Kasumi-1 (cell line): Measurements from ENCODE around the gene ARRDC3.
"Not testable (repeated sequence)": the region's sequence is repeated elsewhere in the genome, so short reads cannot be mapped to it uniquely, and the experiment has no call there.

ENCODE experiments used
- DNase-seq, 2 experiments: peaks; one replicate each; lab custom pipeline; 2025; lab: John Stamatoyannopoulos, UW

Gene ARRDC3

DNA sequence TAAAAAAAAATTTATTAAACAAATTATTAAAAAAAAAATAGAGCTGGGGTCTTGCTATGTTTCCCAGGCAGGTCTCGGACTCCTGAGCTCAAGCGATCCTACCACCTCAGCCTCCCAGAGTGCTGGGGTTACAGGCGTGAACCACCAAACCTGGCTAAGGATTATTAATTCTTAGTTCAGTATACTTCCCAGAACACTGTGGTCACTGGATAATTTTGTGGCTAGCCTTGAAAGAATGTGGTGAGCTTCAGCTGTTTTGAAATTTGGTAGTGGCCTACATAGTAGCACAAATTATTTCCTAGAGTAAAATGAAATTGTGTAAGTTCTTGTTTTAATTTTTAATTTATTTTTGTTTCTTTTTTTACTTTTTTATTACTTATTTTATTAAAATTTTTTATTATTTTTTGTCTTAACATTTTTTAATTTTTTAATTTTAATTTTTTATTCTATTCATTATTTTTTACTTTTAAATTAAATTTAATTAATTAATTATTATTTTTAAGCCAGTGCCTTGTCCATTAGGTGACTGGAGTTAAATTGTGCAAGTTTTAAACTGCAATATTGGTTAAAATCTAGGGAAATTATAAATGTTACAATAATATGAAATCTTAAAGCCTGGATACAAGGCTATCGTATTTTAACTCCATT is 23.0 kb downstream of the ARRDC3 start:
- no peak for DNase-seq

DNA sequence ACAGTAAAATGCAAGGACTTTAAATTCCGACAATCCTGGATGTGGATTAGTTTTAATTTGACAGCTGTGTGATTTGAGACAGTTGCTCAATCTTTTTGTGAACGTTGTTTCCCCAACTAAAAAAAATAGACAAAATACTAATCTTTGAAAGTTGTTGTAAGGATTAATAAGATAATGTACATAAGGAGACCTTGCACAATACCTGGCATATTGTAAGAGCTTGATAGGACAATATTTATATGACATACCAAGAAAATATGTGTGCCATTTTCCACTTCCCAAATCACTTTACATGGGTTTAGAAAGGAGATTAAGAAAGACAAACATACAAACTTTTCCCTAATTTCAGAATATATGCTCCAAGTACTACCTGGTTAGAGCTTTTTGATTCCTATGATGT is 25.3 kb downstream of the ARRDC3 start:
- DNase-seq, result no peak

DNA sequence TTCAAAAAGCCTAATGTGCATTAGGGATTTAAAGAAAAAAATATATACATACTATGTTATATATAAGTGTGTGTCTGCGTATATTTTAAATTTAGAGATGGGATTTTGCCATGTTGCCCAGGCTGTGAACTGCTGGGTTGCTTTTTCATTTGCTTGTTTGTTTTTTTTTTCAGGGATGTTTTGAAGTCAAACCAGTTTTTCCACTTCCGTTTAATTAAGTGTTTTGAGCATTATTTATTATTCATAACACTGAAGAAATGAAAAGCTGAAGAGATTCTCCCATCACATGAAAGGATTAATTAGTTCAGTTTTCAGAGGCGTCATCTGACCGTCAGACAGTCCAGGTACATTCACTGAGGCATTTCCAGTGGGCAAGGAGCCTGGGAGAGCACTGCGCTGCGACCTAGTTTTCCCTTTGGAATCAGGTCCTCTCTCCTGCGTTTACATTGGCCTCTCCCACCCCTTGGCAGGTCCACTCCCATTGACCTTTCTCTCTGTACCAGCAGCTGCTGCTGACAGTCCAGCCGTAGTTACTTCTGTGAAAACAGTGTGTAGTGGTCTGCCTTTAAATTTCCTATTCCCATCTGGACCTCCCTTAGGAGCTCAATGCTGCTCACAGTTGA is 26.0 kb downstream of the ARRDC3 start:
- DNase-seq, result no peak

- DNase-seq, result peak; percentile 33 to 37
These were observed 28.2 kb downstream of the ARRDC3 start for GRCh38 chr5:91354867-91355266.

DNA sequence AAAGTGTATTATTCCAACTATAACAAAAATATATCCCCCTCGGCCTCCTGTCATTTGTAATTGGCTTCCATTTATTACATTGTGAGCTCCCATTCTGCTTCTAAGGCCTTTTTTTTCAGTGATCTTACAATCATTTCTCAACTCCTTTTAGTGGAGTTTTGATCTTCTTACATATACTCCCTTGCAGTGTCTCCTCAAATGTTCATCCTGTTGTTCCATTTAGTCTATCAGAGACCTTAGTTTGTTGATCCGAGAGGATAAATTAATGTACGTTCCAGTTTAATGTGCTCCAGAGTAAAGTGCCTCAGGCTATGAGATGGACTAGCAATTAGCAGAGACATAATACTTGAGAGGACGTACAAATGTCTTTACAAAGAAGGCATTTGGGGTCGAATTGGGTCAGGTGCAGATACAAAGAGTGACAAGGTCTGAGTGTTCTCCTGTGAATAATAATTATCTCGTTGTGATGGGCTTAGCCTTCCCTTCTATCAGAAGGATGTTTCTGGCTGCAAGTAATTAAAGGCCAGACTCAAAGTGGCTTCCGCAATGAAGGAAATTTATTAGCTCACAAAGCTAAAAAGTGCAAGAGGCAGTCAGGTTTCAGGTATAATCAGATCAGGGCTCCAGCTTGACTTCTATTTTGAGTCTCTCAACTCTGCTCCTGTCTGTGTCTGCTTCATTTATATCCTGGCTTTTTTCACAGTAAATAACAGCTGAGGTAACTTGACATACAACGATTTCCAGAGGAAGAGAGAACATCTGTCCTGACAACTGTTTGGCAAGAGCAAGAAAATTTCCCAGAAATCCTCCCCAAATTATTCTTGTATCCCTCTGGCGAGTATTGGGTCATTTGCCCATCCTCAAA is 30.1 kb downstream of the ARRDC3 start:
- no peak for DNase-seq

DNA sequence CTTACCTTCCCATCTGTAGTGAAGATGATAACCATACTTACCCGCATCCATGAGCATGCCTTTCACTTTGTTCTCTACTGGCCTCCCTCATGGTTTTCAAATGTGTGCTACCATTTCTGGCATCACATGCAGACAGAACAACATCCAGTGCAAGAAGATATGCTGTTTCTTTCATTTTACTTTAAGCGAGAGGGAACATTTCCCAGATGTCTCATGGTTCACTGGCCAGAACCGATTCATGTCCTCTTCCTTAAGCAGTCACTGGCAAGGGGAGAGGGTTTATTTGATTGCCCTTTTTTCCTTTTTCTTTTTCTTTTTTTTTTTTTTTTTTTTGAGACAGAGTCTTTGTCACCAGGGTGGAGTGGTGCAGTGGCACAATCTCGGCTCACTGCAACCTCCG is 37.7 kb downstream of the ARRDC3 start:
- no peak for DNase-seq

GRCh38 chr5:91344661-91345200 is 38.4 kb downstream of the ARRDC3 start:
- DNase-seq, result not testable (repeated sequence)

DNA sequence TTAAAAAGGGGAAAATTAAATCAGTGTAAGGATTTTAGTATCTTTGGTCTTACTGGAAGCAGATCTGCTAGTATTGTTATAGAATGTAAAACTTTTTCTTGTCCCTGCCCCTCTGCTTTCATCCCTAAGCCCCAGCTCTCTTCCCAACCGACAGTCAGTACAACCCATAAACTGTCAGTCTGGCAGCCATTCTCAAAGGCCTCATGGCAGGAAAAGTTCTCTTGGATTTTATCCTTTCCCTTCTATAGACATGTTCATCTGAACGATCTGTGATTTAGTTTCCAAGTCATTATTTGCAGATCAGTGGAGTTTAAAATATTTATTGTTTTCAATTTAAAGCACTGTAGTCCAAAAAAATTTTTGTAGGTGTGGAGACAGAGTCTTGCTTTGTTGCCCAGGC is 39.2 kb downstream of the ARRDC3 start:
- DNase-seq, result no peak

- DNase-seq, result not testable (repeated sequence)
These were observed 40.2 kb downstream of the ARRDC3 start for GRCh38 chr5:91342931-91343330.

GRCh38 chr5:91341154-91341553 is 42.0 kb downstream of the ARRDC3 start:
- no peak for DNase-seq

DNA sequence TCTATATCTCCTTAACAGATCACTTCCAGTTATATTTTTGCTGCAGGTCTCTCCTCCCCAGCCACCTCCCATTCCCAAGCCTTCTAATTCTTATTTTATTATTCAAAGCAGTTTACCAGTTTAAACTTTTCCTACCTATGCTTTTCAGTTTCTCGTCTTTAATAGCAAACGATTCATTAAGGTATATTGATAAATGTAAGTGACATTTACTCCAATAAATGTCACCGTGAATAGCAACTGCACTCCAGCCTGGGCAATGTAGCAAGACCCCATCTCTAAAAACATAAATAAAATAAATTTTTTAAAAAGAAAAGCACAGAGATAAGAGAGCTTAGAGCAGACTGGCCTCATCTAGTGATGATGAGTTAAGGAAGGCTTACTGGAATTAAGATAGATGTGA is 42.6 kb downstream of the ARRDC3 start:
- DNase-seq, result no peak

DNA sequence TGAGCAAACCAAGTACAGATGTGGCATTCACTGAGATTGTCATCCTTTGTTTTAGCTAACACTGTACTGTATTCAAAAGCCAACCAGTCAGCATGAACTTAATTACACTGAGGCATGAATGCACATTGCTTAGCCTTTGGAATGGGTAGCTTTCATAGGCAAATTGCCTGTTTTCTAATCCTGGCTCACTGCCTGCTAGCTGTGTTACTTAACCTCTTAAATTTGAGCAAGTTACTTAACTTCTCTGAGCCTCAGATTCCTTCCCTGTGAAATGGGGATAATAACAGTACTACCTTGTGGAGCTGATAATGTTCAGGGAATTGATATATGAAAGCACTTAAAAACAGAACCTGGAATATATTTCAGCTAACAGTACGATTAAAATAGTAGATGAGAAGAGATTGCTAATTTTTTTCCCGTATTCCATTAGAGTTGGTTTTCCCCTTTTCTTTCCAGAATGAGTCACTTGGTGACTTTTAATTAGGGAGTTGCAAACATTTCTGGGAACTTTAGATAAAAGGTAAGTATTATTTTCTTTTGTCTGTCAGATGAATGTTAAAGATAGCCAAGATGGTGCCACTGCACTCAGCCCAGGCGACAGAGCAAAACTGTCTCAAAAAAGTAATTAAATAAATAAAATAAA is 43.9 kb downstream of the ARRDC3 start:
- no peak for DNase-seq

GRCh38 chr5:91332267-91333045 is 50.7 kb downstream of the ARRDC3 start:
- no peak for DNase-seq

GRCh38 chr5:91331705-91332104 is 51.4 kb downstream of the ARRDC3 start:
- DNase-seq, result no peak

DNA sequence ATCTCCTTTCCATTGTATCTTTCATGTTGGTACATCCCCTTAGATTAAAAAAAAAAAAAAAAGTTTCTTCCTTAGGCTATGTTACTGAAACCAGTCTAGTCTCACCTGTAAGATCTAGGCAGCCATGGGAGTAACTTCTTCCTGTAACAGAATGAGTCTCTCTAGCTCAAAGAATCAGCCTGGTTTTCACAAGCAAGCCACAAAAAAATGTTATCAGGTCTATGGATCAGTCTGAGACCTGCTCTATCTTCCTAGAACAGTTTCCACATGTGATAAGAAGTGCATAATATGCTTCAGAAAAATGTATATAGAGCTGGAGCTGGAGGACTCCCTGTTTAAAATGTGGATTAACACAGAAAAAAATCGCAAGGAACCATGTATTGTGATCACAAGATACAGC is 53.8 kb downstream of the ARRDC3 start:
- no peak for DNase-seq

GRCh38 chr5:91328743-91329142 is 54.4 kb downstream of the ARRDC3 start:
- no peak for DNase-seq

DNA sequence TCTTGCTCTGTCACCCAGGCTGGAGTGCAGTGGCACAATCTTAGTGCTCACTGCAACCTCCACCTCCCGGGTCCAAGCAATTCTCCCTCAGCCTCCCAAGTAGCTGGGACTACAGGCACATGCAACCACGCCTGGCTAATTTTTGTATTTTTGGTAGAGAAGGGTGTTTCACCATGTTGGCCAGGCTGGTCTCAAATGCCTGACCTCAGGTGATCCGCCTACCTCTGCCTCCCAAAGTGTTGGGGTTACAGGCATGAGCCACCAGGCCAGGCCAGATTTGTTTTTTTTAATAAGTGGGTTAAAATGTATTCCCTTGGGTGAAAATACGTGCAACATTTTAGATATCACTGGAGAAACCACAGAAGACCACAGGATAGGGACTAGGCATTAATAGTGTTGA is 60.1 kb downstream of the ARRDC3 start:
- DNase-seq, result not testable (repeated sequence)

DNA sequence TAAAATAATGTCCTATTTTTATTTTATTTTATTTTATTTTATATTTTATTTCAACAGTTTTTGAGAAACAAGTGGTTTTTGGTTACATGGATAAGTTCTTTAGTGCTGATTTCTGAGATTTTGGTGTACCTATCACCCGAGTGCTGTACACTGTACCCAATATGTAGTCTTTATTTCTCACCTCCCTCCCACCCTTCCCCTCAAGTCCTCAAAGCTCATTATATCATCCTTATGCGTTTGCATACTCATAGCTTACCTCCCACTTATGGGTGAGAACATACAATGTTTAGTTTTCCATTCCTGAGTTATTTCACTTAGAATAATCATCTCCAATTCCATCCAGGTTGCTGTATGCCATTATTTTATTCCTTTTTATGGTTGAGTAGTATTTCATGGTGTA is 63.5 kb downstream of the ARRDC3 start:
- no peak for DNase-seq

GRCh38 chr5:91318724-91319123 is 64.4 kb downstream of the ARRDC3 start:
- DNase-seq, result no peak
